Keratinocyte (primary cell): ENCODE results near the gene WDR70.

Source experiments
- CTCF ChIP-seq, 3 experiments: IDR thresholded peaks in 1 of 3; conservative IDR thresholded peaks in 1 of 3; optimal IDR thresholded peaks in 1 of 3; 2 replicates in 2 of 3; 3 replicates in 1 of 3; pipeline versions ENCODE3 to v1.5.1; 2011; ENCODE audit warnings: low read length in 3 of 3, mild to moderate bottlenecking in 3 of 3, moderate library complexity in 2 of 3, control low read depth in 1 of 3, inconsistent platforms in 1 of 3; ENCODE audit not compliant: insufficient read depth in 2 of 3; ENCODE audit errors: extremely low read depth in 1 of 3
- EZH2 ChIP-seq: IDR thresholded peaks from one replicate; pipeline ENCODE4 v1.6.1; 2012; ENCODE audit warnings: inconsistent platforms, mild to moderate bottlenecking, low read length, moderate library complexity

GRCh38 chr5:37417347-37417746, 38.2 kb downstream of the WDR70 start:
- TF ChIP-seq CTCF (optimal IDR thresholded peaks at IDR 0.05 in 1 of 3, IDR thresholded peaks at IDR 0.05 in 1 of 3, conservative IDR thresholded peaks at IDR 0.05 in 1 of 3; ENCODE audit: extremely low read depth in 1 of 3, insufficient read depth in 2 of 3, low read length in 3 of 3) (no peak), EZH2 (no peak)
